Subcutaneous abdominal adipose tissue (tissue), 5 donors: ENCODE data around the gene AIG1.

Experiments used
- H3K27ac ChIP-seq: one replicate; pipeline ENCODE4 v1.7.0; 2013; ENCODE audit warnings: low read depth, mild to moderate bottlenecking, inconsistent platforms, low read length, moderate library complexity
- H3K27me3 ChIP-seq, 5 donors: one replicate each; pipeline ENCODE4 v1.7.0; 2013; ENCODE audit warnings: low read length in 5 of 5, inconsistent platforms in 1 of 5; ENCODE audit not compliant: control insufficient read depth in 5 of 5, insufficient read depth in 4 of 5
- H3K36me3 ChIP-seq, 5 donors: one replicate each; pipeline ENCODE4 v1.7.0; 2013; ENCODE audit warnings: low read length in 5 of 5; ENCODE audit not compliant: control insufficient read depth in 5 of 5, insufficient read depth in 5 of 5
- H3K4me1 ChIP-seq, 5 donors: one replicate each; pipeline ENCODE4 v1.7.0; 2013; ENCODE audit warnings: low read length in 5 of 5, mild to moderate bottlenecking in 3 of 5, moderate library complexity in 1 of 5; ENCODE audit not compliant: control insufficient read depth in 5 of 5, insufficient read depth in 5 of 5
- H3K4me3 ChIP-seq, 5 donors: one replicate each; pipeline ENCODE4 v1.7.0; 2013; ENCODE audit warnings: low read length in 5 of 5, low read depth in 1 of 5
- H3K9ac ChIP-seq, 5 donors: one replicate each; pipeline ENCODE4 v1.7.0; 2013; ENCODE audit warnings: low read length in 5 of 5, mild to moderate bottlenecking in 4 of 5, moderate library complexity in 3 of 5
- H3K9me3 ChIP-seq, 5 donors: one replicate each; pipeline ENCODE4 v1.7.0; 2013; ENCODE audit warnings: low read length in 5 of 5; ENCODE audit not compliant: control insufficient read depth in 5 of 5
- donor health status: healthy.
- donor health status: healthy.
- donor health status: healthy.
- donor health status: healthy.
- donor health status: healthy.

Gene AIG1

DNA sequence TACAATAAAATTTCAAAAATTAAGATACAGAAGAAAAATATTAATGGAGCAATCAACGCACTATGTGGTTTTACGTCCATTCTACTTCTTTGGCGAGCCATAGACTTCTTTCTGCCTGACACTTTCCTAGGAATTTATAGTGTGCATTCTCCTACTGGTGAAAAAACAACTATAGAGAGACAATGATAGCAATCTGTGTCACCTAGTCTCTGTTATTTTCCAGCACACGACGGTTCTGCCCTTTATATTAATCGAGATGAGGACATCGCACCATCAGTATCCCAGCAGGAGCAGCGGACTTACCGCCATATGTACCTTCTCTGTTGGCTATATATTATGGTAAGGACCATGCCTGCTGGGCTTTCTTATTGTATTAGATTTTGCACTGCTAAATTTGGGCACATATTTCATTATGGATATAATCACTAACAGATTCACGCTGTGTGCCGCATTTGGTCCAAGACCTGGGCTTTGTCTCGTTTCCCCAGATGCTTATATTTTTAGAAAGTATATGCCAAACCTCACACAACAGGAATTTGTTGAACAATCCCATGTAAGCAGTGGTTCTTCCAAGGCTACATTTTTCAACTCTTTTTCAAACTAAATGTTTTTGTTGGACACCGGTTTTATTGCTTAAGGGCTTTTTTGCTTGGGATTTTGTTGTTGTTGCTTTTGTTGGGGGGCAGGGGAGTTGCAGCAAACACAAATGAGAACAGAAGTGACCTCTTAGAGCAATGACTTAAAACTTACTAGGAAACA lies 223.4 kb downstream of the AIG1 start:
- H3K4me3 ChIP-seq = no peak overlapping the region
- no peaks in the 10 kb centered on the region for H3K27me3 ChIP-seq
- no peaks in the 10 kb centered on the region for H3K36me3 ChIP-seq
- peaks cover 0 to 11% (median 3%) of the 10 kb centered on the region in 5 donors for H3K4me1 ChIP-seq
- H3K27ac ChIP-seq = no peak overlapping the region
- H3K9ac ChIP-seq = no peak overlapping the region
- H3K9me3 ChIP-seq = no peaks in the 10 kb centered on the region

- Histone ChIP-seq H3K27me3 (no peaks in the 10 kb centered on the region), H3K9ac (no peak overlapping the region), H3K4me3 (no peak overlapping the region), H3K27ac (no peak overlapping the region), H3K9me3 (no peaks in the 10 kb centered on the region), H3K4me1 (peaks cover 0 to 11% (median 3%) of the 10 kb centered on the region in 5 donors), H3K36me3 (no peaks in the 10 kb centered on the region)
These were observed 225.6 kb downstream of the AIG1 start for GRCh38 chr6:143286251-143286795.

DNA sequence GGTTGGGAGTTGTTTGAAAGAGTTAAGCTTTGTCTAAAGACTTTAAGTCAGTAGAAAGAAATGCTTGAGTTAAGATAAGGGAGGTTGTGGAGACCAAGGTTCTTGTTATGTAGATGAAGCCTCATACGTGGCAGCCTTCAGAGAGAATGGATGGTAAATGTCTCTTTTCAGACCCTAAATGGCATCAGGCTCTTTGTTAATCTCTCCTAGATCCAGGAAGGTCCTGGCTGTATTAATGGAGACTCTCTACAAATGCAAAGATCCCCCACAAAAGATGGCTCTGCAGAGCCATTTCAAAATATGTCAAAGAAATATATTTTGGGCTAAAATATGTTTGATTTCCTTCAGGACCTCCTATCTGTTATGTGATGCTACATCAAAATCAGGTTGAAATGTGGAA lies 228.2 kb downstream of the AIG1 start:
- Histone ChIP-seq H3K36me3 (peaks cover 0 to 2% (median 0%) of the 10 kb centered on the region in 5 donors), H3K4me1 (peaks cover 0 to 11% (median 3%) of the 10 kb centered on the region in 5 donors), H3K4me3 (no peak overlapping the region), H3K9ac (no peak overlapping the region), H3K27me3 (no peaks in the 10 kb centered on the region), H3K9me3 (no peaks in the 10 kb centered on the region), H3K27ac (no peak overlapping the region)

DNA sequence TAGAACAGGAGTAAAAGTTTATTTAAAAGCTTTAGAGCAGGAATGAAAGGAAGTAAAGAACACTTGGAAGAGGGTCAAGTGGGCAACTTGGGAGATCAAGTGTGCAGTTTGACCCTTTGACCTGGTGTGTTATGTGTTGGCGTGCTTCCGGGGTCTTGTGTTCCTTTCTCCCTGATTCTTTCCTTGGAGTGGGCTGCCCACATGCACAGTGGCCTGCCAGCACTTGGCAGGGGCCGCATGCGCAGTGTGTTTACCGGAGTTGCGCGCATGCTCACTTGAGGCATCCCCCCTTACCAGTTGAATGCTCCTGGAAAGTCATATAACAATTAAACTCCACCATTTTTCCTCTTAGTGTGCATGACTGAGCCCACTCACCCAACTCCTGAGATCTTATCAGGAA lies 229.5 kb downstream of the AIG1 start:
- H3K4me3 ChIP-seq = no peak overlapping the region
- no peak overlapping the region for H3K9ac ChIP-seq
- H3K27me3 ChIP-seq = no peaks in the 10 kb centered on the region
- H3K27ac ChIP-seq = no peak overlapping the region
- peaks cover 0 to 4% (median 2%) of the 10 kb centered on the region in 5 donors for H3K36me3 ChIP-seq
- peaks cover 0 to 3% (median 0%) of the 10 kb centered on the region in 5 donors for H3K4me1 ChIP-seq
- H3K9me3 ChIP-seq = no peaks in the 10 kb centered on the region

GRCh38 chr6:143293523-143293922 lies 232.8 kb downstream of the AIG1 start:
- no peak overlapping the region for H3K4me3 ChIP-seq
- no peaks in the 10 kb centered on the region for H3K9me3 ChIP-seq
- peaks cover 0 to 4% (median 2%) of the 10 kb centered on the region in 5 donors for H3K36me3 ChIP-seq
- no peak overlapping the region for H3K27ac ChIP-seq
- no peak overlapping the region for H3K9ac ChIP-seq
- peaks cover 0 to 3% (median 0%) of the 10 kb centered on the region in 5 donors for H3K4me1 ChIP-seq
- H3K27me3 ChIP-seq = no peaks in the 10 kb centered on the region

GRCh38 chr6:143294265-143294860 lies 233.7 kb downstream of the AIG1 start:
- H3K36me3 ChIP-seq = peaks cover 0 to 4% (median 2%) of the 10 kb centered on the region in 5 donors
- H3K27ac ChIP-seq = no peak overlapping the region
- H3K27me3 ChIP-seq = no peaks in the 10 kb centered on the region
- no peak overlapping the region for H3K4me3 ChIP-seq
- no peaks in the 10 kb centered on the region for H3K9me3 ChIP-seq
- no peak overlapping the region for H3K9ac ChIP-seq
- H3K4me1 ChIP-seq = peaks cover 0 to 3% (median 0%) of the 10 kb centered on the region in 5 donors

DNA sequence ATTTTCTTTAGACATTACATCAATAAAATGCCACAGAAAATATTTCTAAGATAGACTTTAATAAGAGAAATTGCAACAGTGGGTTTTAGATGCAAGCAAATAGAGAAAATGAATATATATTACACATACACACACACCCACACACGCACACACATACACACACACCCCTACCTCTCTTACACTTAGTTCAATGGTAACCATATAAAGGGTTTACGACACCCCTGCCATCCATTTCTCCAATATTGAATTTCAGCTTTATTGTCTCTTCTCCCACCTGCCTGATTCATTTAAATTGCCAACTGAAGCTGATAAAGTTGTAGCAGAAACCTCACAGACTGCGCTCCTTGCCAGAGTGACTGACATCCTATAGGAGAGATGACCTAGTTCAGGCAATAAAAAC lies 235.2 kb downstream of the AIG1 start:
- no peak overlapping the region for H3K27ac ChIP-seq

DNA sequence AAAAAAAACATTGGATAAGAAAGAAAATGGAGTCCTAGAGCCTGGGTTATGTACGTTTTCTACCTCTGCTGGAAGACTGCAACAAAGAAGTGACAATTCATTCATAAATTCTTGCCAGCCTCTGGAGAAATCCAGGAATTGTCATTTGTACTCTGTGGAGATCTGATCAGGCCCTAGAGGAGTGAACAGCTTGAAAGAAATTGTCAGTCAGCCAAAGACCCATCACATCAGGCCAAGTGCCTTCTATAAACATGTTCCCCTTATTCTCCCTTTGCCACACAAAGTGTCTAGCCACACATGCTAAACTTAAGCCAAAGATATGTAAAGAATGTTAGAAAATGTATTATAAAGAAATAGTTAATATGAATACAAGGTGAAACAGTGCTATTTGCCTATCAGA lies 237.4 kb downstream of the AIG1 start:
- no peak overlapping the region for H3K4me3 ChIP-seq
- H3K36me3 ChIP-seq = peaks cover 0 to 4% (median 0%) of the 10 kb centered on the region in 5 donors
- H3K9ac ChIP-seq = no peak overlapping the region
- peaks cover 0 to 3% (median 0%) of the 10 kb centered on the region in 5 donors for H3K4me1 ChIP-seq
- no peaks in the 10 kb centered on the region for H3K27me3 ChIP-seq
- H3K27ac ChIP-seq = no peak overlapping the region
- H3K9me3 ChIP-seq = no peaks in the 10 kb centered on the region

More for the DNA sequence above, 235.2 kb downstream of the AIG1 start:
- Histone ChIP-seq H3K4me1 (peaks cover 0 to 3% (median 0%) of the 10 kb centered on the region in 5 donors), H3K9me3 (no peaks in the 10 kb centered on the region), H3K36me3 (peaks cover 0 to 4% (median 2%) of the 10 kb centered on the region in 5 donors), H3K4me3 (no peak overlapping the region), H3K27me3 (no peaks in the 10 kb centered on the region), H3K9ac (no peak overlapping the region)

GRCh38 chr6:143299253-143300166 lies 238.8 kb downstream of the AIG1 start:
- no peaks in the 10 kb centered on the region for H3K27me3 ChIP-seq
- H3K4me3 ChIP-seq = no peak overlapping the region
- H3K9me3 ChIP-seq = no peaks in the 10 kb centered on the region
- H3K27ac ChIP-seq = no peak overlapping the region
- H3K9ac ChIP-seq = no peak overlapping the region
- H3K4me1 ChIP-seq = peaks cover 0 to 3% (median 0%) of the 10 kb centered on the region in 5 donors
- H3K36me3 ChIP-seq = no peaks in the 10 kb centered on the region
